HG03439 (cell line): Measurements from ENCODE around the gene MARK4.

Experiments
- ATAC-seq: cut with Tn5 transposase; IDR thresholded peaks from one replicate; pipeline ENCODE4 v1.9.1; 2021; ENCODE audit warnings: mild to moderate bottlenecking, moderate library complexity; ENCODE audit not compliant: unreplicated experiment

MARK4 gene

GRCh38 chr19:45354241-45354842 is 103.3 kb downstream of the MARK4 start:
- no peak for ATAC-seq
